Natural killer cell (primary cell): ENCODE results near the gene COL4A1. TPM values are rescaled to one million over a fixed set of nuclear protein-coding genes. Genes with fewer than 3 reads are reported as not detected.

Experiments used
- ATAC-seq, 3 donors: fragments of 150-1000 bp in 2 of 3; fragments of 200-7000 bp in 1 of 3; cut with Tn5 transposase; 1 replicate in 1 of 3; 2 replicates in 2 of 3; pipeline ENCODE4 v1.10.0; 2021; ENCODE audit warnings: mild to moderate bottlenecking in 2 of 3, moderate library complexity in 2 of 3
- DNase-seq, 2 donors: peaks; one replicate each; pipeline versions ENCODE4 v3.0.0 to v3.0.0-alpha.2; 2013 to 2021; ENCODE audit warnings: mixed read lengths in 1 of 2
- H3K27ac ChIP-seq: one replicate; pipeline ENCODE4 v1.5.1; 2013; ENCODE audit warnings: mild to moderate bottlenecking, low read length
- H3K27me3 ChIP-seq: one replicate; pipeline ENCODE4 v1.6.1; 2013; ENCODE audit warnings: low read length; ENCODE audit not compliant: control insufficient read depth, insufficient read depth
- H3K36me3 ChIP-seq: one replicate; pipeline ENCODE4 v1.6.1; 2013; ENCODE audit warnings: low read length; ENCODE audit not compliant: control insufficient read depth, insufficient read depth
- H3K4me1 ChIP-seq: one replicate; pipeline ENCODE4 v1.6.1; 2013; ENCODE audit warnings: low read length; ENCODE audit not compliant: control insufficient read depth, insufficient read depth
- H3K4me3 ChIP-seq: one replicate; pipeline ENCODE4 v1.5.1; 2013; ENCODE audit warnings: low read length
- H3K9me3 ChIP-seq: one replicate; pipeline ENCODE4 v1.6.1; 2013; ENCODE audit warnings: low read length; ENCODE audit not compliant: control insufficient read depth, insufficient read depth
- H3K27ac Mint-ChIP-seq, 2 donors: one replicate each; pipeline ENCODE4 v1.8.0; 2022; ENCODE audit warnings: mild to moderate bottlenecking in 2 of 2, mixed read lengths in 2 of 2, moderate library complexity in 1 of 2
- H3K27me3 Mint-ChIP-seq, 2 donors: one replicate each; pipeline ENCODE4 v1.8.0; 2022; ENCODE audit warnings: low read depth in 2 of 2, mixed read lengths in 2 of 2
- H3K36me3 Mint-ChIP-seq: one replicate; pipeline ENCODE4 v1.8.0; 2022; ENCODE audit warnings: mixed read lengths
- H3K4me1 Mint-ChIP-seq, 2 donors: one replicate each; pipeline ENCODE4 v1.8.0; 2022; ENCODE audit warnings: mixed read lengths in 2 of 2
- H3K4me3 Mint-ChIP-seq: one replicate; pipeline ENCODE4 v1.8.0; 2022; ENCODE audit warnings: mild to moderate bottlenecking, moderate library complexity, mixed read lengths
- H3K9me3 Mint-ChIP-seq, 2 donors: one replicate each; pipeline ENCODE4 v1.8.0; 2022; ENCODE audit warnings: mixed read lengths in 2 of 2
- CTCF ChIP-seq: fragments of 200-600 bp; IDR thresholded peaks from one replicate; pipeline ENCODE4 v1.8.0; 2022; ENCODE audit warnings: antibody characterized with exemption
- WGBS: methylation state at CpG from one replicate; pipeline ENCODE4 v1.1.7; 2013; ENCODE audit warnings: missing lambda C conversion rate; ENCODE audit not compliant: insufficient coverage; 5-methylcytosine and 5-hydroxymethylcytosine counted together
- intact Hi-C: fragments of 100-400 bp; cut with micrococcal nuclease; formaldehyde crosslinking; loops from one replicate; pipeline ENCODE4 v1.14.2; 2022
- total RNA-seq, 4 donors: library from RNA; stranded (reverse); fragments of 120-200 nt in 1 of 4; gene quantifications; one replicate each; pipeline versions ENCODE4 v1.2.3 to v1.2.4, GENCODE V29; 2013 to 2022

Gene COL4A1
- total RNA-seq, 3 donors from 2014 or later (not counting 1 experiment from before 2014, with no cell fraction given), result not detected

GRCh38 chr13:110273254-110273653, 33.7 kb downstream of the COL4A1 start:
- H3K4me3 ChIP-seq, result no peak overlapping the region
- DNase-seq, result no peak
- intact Hi-C loops, result no loop called here
- H3K27ac ChIP-seq, result no peak overlapping the region
- Mint-ChIP-seq H3K36me3 (no peaks in the 10 kb centered on the region), H3K27ac (no peak overlapping the region), H3K4me1 (no peaks in the 10 kb centered on the region), H3K9me3 (no peaks in the 10 kb centered on the region), H3K27me3 (peaks cover 6 to 24% of the 10 kb centered on the region in 2 donors), H3K4me3 (no peak overlapping the region)
- no peak for TF ChIP-seq CTCF
- WGBS, result 82% methylated on average over 6 of the region's 6 CpGs
- no peaks in the 10 kb centered on the region for H3K4me1 ChIP-seq
- no peaks in the 10 kb centered on the region for H3K9me3 ChIP-seq
- no peaks in the 10 kb centered on the region for H3K36me3 ChIP-seq
- no peaks in the 10 kb centered on the region for H3K27me3 ChIP-seq
- ATAC-seq, result no peak

GRCh38 chr13:110272651-110273050, 34.3 kb downstream of the COL4A1 start:
- DNase-seq (no peak), ATAC-seq (no peak)
- Mint-ChIP-seq H3K4me3 (no peak overlapping the region), H3K4me1 (no peaks in the 10 kb centered on the region), H3K36me3 (no peaks in the 10 kb centered on the region), H3K27me3 (peaks cover 6 to 24% of the 10 kb centered on the region in 2 donors), H3K27ac (no peak overlapping the region), H3K9me3 (no peaks in the 10 kb centered on the region)
- intact Hi-C loops, result no loop called here
- Histone ChIP-seq H3K36me3 (no peaks in the 10 kb centered on the region), H3K9me3 (no peaks in the 10 kb centered on the region), H3K4me1 (no peaks in the 10 kb centered on the region), H3K27me3 (no peaks in the 10 kb centered on the region), H3K27ac (no peak overlapping the region), H3K4me3 (no peak overlapping the region)
- 76% methylated on average over 4 of the region's 6 CpGs for WGBS
- TF ChIP-seq CTCF, result no peak

- H3K9me3 ChIP-seq, result no peaks in the 10 kb centered on the region
- DNase-seq (no peak), ATAC-seq (no peak)
- 86% methylated on average over 5 of the region's 5 CpGs for WGBS
- Mint-ChIP-seq H3K27me3 (peaks cover 6 to 24% of the 10 kb centered on the region in 2 donors), H3K27ac (no peak overlapping the region), H3K4me1 (no peaks in the 10 kb centered on the region), H3K9me3 (no peaks in the 10 kb centered on the region), H3K4me3 (no peak overlapping the region), H3K36me3 (no peaks in the 10 kb centered on the region)
- no peak overlapping the region for H3K4me3 ChIP-seq
- no peak for TF ChIP-seq CTCF
- no peak overlapping the region for H3K27ac ChIP-seq
- H3K36me3 ChIP-seq, result no peaks in the 10 kb centered on the region
- H3K4me1 ChIP-seq, result no peaks in the 10 kb centered on the region
- intact Hi-C loops, result no loop called here
- H3K27me3 ChIP-seq, result no peaks in the 10 kb centered on the region
Observed at GRCh38 chr13:110272227-110272626, 34.7 kb downstream of the COL4A1 start.

- no peak for ATAC-seq
- H3K27me3 ChIP-seq, result no peaks in the 10 kb centered on the region
- no peak for DNase-seq
- Mint-ChIP-seq H3K4me1 (no peaks in the 10 kb centered on the region), H3K36me3 (no peaks in the 10 kb centered on the region), H3K4me3 (no peak overlapping the region), H3K27ac (no peak overlapping the region), H3K9me3 (no peaks in the 10 kb centered on the region), H3K27me3 (peaks cover 6 to 30% of the 10 kb centered on the region in 2 donors)
- WGBS, result 69% methylated on average over 3 of the region's 5 CpGs
- H3K4me1 ChIP-seq, result no peaks in the 10 kb centered on the region
- intact Hi-C loops, result no loop called here
- TF ChIP-seq CTCF, result no peak
- H3K9me3 ChIP-seq, result no peaks in the 10 kb centered on the region
- H3K27ac ChIP-seq, result no peak overlapping the region
- H3K36me3 ChIP-seq, result no peaks in the 10 kb centered on the region
- H3K4me3 ChIP-seq, result no peak overlapping the region
Observed at GRCh38 chr13:110271313-110271712, 35.6 kb downstream of the COL4A1 start.
